ENCODE data around the gene ZNF496.
"Not testable (repeated sequence)": the region's sequence is repeated elsewhere in the genome, so short reads cannot be mapped to it uniquely, and the experiment has no call there.

The ZNF496 gene

GRCh38 chr1:247366345-247366744 is 34.7 kb upstream of the ZNF496 start:
- not testable (repeated sequence) for H3K9me3 ChIP-seq (ENCODE audit: insufficient read depth, low read depth, low read length); H2AFZ ChIP-seq (ENCODE audit: insufficient read depth, low read length, poor library complexity); H4K91ac ChIP-seq (ENCODE audit: low read depth, low read length); H3K4me2 ChIP-seq (ENCODE audit: low read length); H3K79me2 ChIP-seq (ENCODE audit: control insufficient read depth, insufficient read depth, low read length, poor library complexity); H4K12ac ChIP-seq (ENCODE audit: low read depth, low read length); H3K18ac ChIP-seq (ENCODE audit: low read length); H4K8ac ChIP-seq (ENCODE audit: low read depth, low read length); H3K23ac ChIP-seq (ENCODE audit: low read length); H3K9ac ChIP-seq (ENCODE audit: low read length); H2AK5ac ChIP-seq (ENCODE audit: low read length); H2BK120ac ChIP-seq (ENCODE audit: insufficient read depth, low read length, poor library complexity); H3K4me1 ChIP-seq (ENCODE audit: control insufficient read depth in 1 of 2, insufficient read depth in 2 of 2, low read length in 2 of 2); H2BK5ac ChIP-seq (ENCODE audit: low read depth, low read length, poor library complexity); H3K4ac ChIP-seq (ENCODE audit: low read depth, low read length); H3K4me3 ChIP-seq (ENCODE audit: low read depth, low read length); H3K27me3 ChIP-seq (ENCODE audit: insufficient read depth, low read length); H3K36me3 ChIP-seq (ENCODE audit: control insufficient read depth in 1 of 2, insufficient read depth in 2 of 2, low read length in 2 of 2); DNase-seq; H3K14ac ChIP-seq (ENCODE audit: low read length); H3K27ac ChIP-seq (ENCODE audit: low read depth, low read length); H2BK12ac ChIP-seq (ENCODE audit: low read length)
- WGBS (ENCODE audit: extremely low coverage, insufficient coverage, insufficient read length) = no CpG with 5 or more reads among the region's 1 CpG
- peaks cover 12% of the 10 kb centered on the region for H3K79me1 ChIP-seq (ENCODE audit: low read length)

DNA sequence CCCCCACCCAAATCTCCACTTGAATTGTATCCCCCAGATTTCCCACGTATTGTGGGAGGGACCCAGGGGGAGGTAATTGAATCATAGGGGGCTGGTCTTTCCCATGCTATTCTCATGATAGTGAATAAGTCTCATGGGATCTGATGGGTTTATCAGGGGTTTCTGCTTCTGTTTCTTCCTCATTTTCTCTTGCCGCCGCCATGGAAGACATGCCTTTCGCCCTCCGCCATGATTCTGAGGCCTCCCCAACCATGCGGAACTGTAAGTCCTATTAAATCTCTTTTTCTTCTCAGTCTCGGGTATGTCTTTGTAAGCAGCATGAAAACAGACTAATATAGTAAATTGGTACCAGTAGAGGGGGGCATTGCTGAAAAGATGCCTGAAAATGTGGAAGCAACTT is 33.4 kb upstream of the ZNF496 start:
- no peak overlapping the region for H3K23ac ChIP-seq (ENCODE audit: low read length)
- no peak overlapping the region for H2AFZ ChIP-seq (ENCODE audit: insufficient read depth, low read length, poor library complexity)
- peaks cover 4% of the 10 kb centered on the region for H3K79me1 ChIP-seq (ENCODE audit: low read length)
- no peak overlapping the region for H2BK12ac ChIP-seq (ENCODE audit: low read length)
- no peak overlapping the region for H3K9ac ChIP-seq (ENCODE audit: low read length)
- H3K79me2 ChIP-seq (ENCODE audit: control insufficient read depth, insufficient read depth, low read length, poor library complexity) = no peaks in the 10 kb centered on the region
- peaks cover 2 to 3% of the 10 kb centered on the region in 2 experiments for H3K4me1 ChIP-seq (ENCODE audit: control insufficient read depth in 1 of 2, insufficient read depth in 2 of 2, low read length in 2 of 2)
- peaks cover 4% of the 10 kb centered on the region for H3K9me3 ChIP-seq (ENCODE audit: insufficient read depth, low read depth, low read length)
- H2BK5ac ChIP-seq (ENCODE audit: low read depth, low read length, poor library complexity) = no peak overlapping the region
- no peak overlapping the region for H3K27ac ChIP-seq (ENCODE audit: low read depth, low read length)
- no peak overlapping the region for H3K14ac ChIP-seq (ENCODE audit: low read length)
- no peak overlapping the region for H3K18ac ChIP-seq (ENCODE audit: low read length)
- no peak overlapping the region for H3K4me2 ChIP-seq (ENCODE audit: low read length)
- H3K4ac ChIP-seq (ENCODE audit: low read depth, low read length) = no peak overlapping the region
- no peak for DNase-seq
- H3K4me3 ChIP-seq (ENCODE audit: low read depth, low read length) = no peak overlapping the region
- WGBS (ENCODE audit: extremely low coverage, insufficient coverage, insufficient read length) = no CpG with 5 or more reads among the region's 7 CpGs
- no peaks in the 10 kb centered on the region for H3K36me3 ChIP-seq (ENCODE audit: control insufficient read depth in 1 of 2, insufficient read depth in 2 of 2, low read length in 2 of 2)
- H4K8ac ChIP-seq (ENCODE audit: low read depth, low read length) = no peak overlapping the region
- no peaks in the 10 kb centered on the region for H3K27me3 ChIP-seq (ENCODE audit: insufficient read depth, low read length)
- no peak overlapping the region for H2AK5ac ChIP-seq (ENCODE audit: low read length)
- H4K91ac ChIP-seq (ENCODE audit: low read depth, low read length) = no peak overlapping the region
- no peak overlapping the region for H4K12ac ChIP-seq (ENCODE audit: low read depth, low read length)
- no peak overlapping the region for H2BK120ac ChIP-seq (ENCODE audit: insufficient read depth, low read length, poor library complexity)

- not testable (repeated sequence) for H2BK120ac ChIP-seq (ENCODE audit: insufficient read depth, low read length, poor library complexity); H3K14ac ChIP-seq (ENCODE audit: low read length); H3K4me2 ChIP-seq (ENCODE audit: low read length); H3K27me3 ChIP-seq (ENCODE audit: insufficient read depth, low read length); H3K4ac ChIP-seq (ENCODE audit: low read depth, low read length); H2AK5ac ChIP-seq (ENCODE audit: low read length); H3K9me3 ChIP-seq (ENCODE audit: insufficient read depth, low read depth, low read length); H4K12ac ChIP-seq (ENCODE audit: low read depth, low read length); H3K9ac ChIP-seq (ENCODE audit: low read length); H2BK5ac ChIP-seq (ENCODE audit: low read depth, low read length, poor library complexity); H4K91ac ChIP-seq (ENCODE audit: low read depth, low read length); H4K8ac ChIP-seq (ENCODE audit: low read depth, low read length); H3K4me3 ChIP-seq (ENCODE audit: low read depth, low read length); H3K4me1 ChIP-seq (ENCODE audit: control insufficient read depth in 1 of 2, insufficient read depth in 2 of 2, low read length in 2 of 2); H3K79me2 ChIP-seq (ENCODE audit: control insufficient read depth, insufficient read depth, low read length, poor library complexity); H3K36me3 ChIP-seq (ENCODE audit: control insufficient read depth in 1 of 2, insufficient read depth in 2 of 2, low read length in 2 of 2); DNase-seq; H3K18ac ChIP-seq (ENCODE audit: low read length); H3K23ac ChIP-seq (ENCODE audit: low read length); H2BK12ac ChIP-seq (ENCODE audit: low read length); H2AFZ ChIP-seq (ENCODE audit: insufficient read depth, low read length, poor library complexity); H3K79me1 ChIP-seq (ENCODE audit: low read length); H3K27ac ChIP-seq (ENCODE audit: low read depth, low read length)
- WGBS (ENCODE audit: extremely low coverage, insufficient coverage, insufficient read length) = no CpG with 5 or more reads among the region's 1 CpG
Observed at GRCh38 chr1:247363000-247363399, 31.3 kb upstream of the ZNF496 start.

- Histone ChIP-seq H3K18ac (ENCODE audit: low read length) (no peak overlapping the region), H3K23ac (ENCODE audit: low read length) (no peak overlapping the region), H3K27ac (ENCODE audit: low read depth, low read length) (no peak overlapping the region), H2AK5ac (ENCODE audit: low read length) (no peak overlapping the region), H3K4me2 (ENCODE audit: low read length) (no peak overlapping the region), H4K12ac (ENCODE audit: low read depth, low read length) (no peak overlapping the region), H4K91ac (ENCODE audit: low read depth, low read length) (no peak overlapping the region), H3K27me3 (ENCODE audit: insufficient read depth, low read length) (no peaks in the 10 kb centered on the region), H3K14ac (ENCODE audit: low read length) (no peak overlapping the region), H3K4ac (ENCODE audit: low read depth, low read length) (no peak overlapping the region), H3K4me1 (ENCODE audit: control insufficient read depth in 1 of 2, insufficient read depth in 2 of 2, low read length in 2 of 2) (peaks cover 0 to 2% of the 10 kb centered on the region in 2 experiments), H2AFZ (ENCODE audit: insufficient read depth, low read length, poor library complexity) (no peak overlapping the region), H2BK5ac (ENCODE audit: low read depth, low read length, poor library complexity) (no peak overlapping the region), H3K79me1 (ENCODE audit: low read length) (no peaks in the 10 kb centered on the region), H4K8ac (ENCODE audit: low read depth, low read length) (no peak overlapping the region), H3K36me3 (ENCODE audit: control insufficient read depth in 1 of 2, insufficient read depth in 2 of 2, low read length in 2 of 2) (no peaks in the 10 kb centered on the region), H3K4me3 (ENCODE audit: low read depth, low read length) (no peak overlapping the region), H3K9ac (ENCODE audit: low read length) (no peak overlapping the region), H2BK120ac (ENCODE audit: insufficient read depth, low read length, poor library complexity) (no peak overlapping the region), H3K79me2 (ENCODE audit: control insufficient read depth, insufficient read depth, low read length, poor library complexity) (no peaks in the 10 kb centered on the region), H2BK12ac (ENCODE audit: low read length) (no peak overlapping the region), H3K9me3 (ENCODE audit: insufficient read depth, low read depth, low read length) (peaks cover 4% of the 10 kb centered on the region)
- no peak for DNase-seq
- no CpG with 5 or more reads among the region's 5 CpGs for WGBS (ENCODE audit: extremely low coverage, insufficient coverage, insufficient read length)
Observed at GRCh38 chr1:247362153-247362552, 30.5 kb upstream of the ZNF496 start.

All from trophoblast cell (in vitro differentiated cells and primary cell).